MCF 10A (cell line): Measurements from ENCODE around the gene TAF6L. TPM values are rescaled to one million over a fixed set of nuclear protein-coding genes. Genes with fewer than 3 reads are reported as not detected.

Experiments
- BruUV-seq: library from RNA; stranded (reverse); fragments of 400-500 nt; replicated peaks from 2 replicates; lab custom pipeline; 2021; lab: Mats Ljungman, UMichigan
- CTCF ChIA-PET: fragments of 300-600 bp; sonication (Branson Sonifier 250); formaldehyde crosslinking; extraction: SDS; loops from one replicate; lab custom pipeline; 2021; ENCODE audit warnings: antibody characterized with exemption, inconsistent platforms; lab: Yijun Ruan, JAX
- POLR2A ChIA-PET: fragments of 300-600, 350-650 bp; sonication (Branson Sonifier 250); formaldehyde crosslinking; extraction: SDS; loops from one replicate; lab custom pipeline; 2020; ENCODE audit warnings: antibody characterized with exemption, inconsistent platforms; lab: Yijun Ruan, JAX
- DNase-seq: peaks from one replicate; pipeline ENCODE4 v3.0.0-alpha.2; 2018; ENCODE audit not compliant: unreplicated experiment
- H3K27ac Mint-ChIP-seq: one replicate; pipeline ENCODE4 v1.8.0; 2022; ENCODE audit warnings: mild to moderate bottlenecking, low read depth, mixed read lengths; ENCODE audit not compliant: unreplicated experiment
- H3K27me3 Mint-ChIP-seq: one replicate; pipeline ENCODE4 v1.8.0; 2022; ENCODE audit warnings: mixed read lengths; ENCODE audit not compliant: insufficient read depth, unreplicated experiment
- H3K36me3 Mint-ChIP-seq: one replicate; pipeline ENCODE4 v1.8.0; 2022; ENCODE audit warnings: mild to moderate bottlenecking, moderate library complexity, mixed read lengths; ENCODE audit not compliant: insufficient read depth, unreplicated experiment
- H3K4me1 Mint-ChIP-seq: one replicate; pipeline ENCODE4 v1.8.0; 2022; ENCODE audit warnings: mixed read lengths; ENCODE audit not compliant: insufficient read depth, unreplicated experiment
- H3K4me3 Mint-ChIP-seq: one replicate; pipeline ENCODE4 v1.8.0; 2022; ENCODE audit warnings: mild to moderate bottlenecking, moderate library complexity, mixed read lengths; ENCODE audit not compliant: unreplicated experiment
- H3K9me3 Mint-ChIP-seq: one replicate; pipeline ENCODE4 v1.8.0; 2022; ENCODE audit warnings: mixed read lengths; ENCODE audit not compliant: unreplicated experiment
- intact Hi-C: fragments of 100-400 bp; cut with micrococcal nuclease; formaldehyde crosslinking; loops from 2 replicates; pipeline ENCODE4 v1.14.1; 2022
- total RNA-seq: library from RNA; stranded (reverse); gene quantifications from 2 replicates; pipeline ENCODE4 v1.2.3, GENCODE V29; 2022
- TF ChIP-seq, protein P1 (sequence below): fragments of 200-600 bp; IDR thresholded peaks from one replicate; pipeline ENCODE4 v1.8.0; 2022; ENCODE audit warnings: antibody characterized with exemption, mild to moderate bottlenecking; ENCODE audit not compliant: unreplicated experiment

TAF6L gene
- total RNA-seq, 1 experiment from 2014 or later: 11.6 TPM

DNA sequence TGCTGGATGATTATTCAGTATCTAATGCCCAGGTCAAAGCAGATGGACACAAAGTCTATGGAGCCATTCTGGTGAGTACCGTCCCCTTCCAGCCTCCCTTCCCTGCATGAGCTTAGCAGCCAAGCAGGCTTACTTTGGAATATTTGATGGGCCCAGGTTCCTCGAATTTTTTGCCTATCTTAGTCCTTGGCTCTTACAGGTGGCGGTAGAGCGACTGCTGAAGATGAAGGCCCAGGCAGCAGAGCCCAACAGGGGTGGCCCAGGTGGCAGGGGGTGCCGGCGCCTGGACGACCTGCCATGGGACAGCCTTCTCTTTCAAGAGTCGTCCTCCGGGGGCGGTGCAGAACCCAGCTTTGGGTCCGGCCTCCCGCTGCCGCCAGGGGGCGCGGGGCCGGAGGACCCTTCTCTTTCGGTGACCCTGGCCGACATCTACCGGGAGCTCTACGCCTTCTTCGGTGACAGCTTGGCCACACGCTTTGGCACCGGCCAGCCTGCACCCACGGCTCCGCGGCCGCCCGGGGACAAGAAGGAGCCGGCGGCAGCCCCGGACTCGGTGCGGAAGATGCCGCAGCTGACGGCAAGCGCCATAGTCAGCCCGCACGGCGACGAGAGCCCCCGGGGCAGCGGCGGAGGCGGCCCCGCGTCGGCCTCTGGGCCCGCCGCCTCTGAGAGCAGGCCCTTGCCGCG is 15.3 kb downstream of the TAF6L start:
- POLR2A ChIA-PET: interaction anchor here (0.8 to 8.2 kb wide), 32 partner anchors 8 to 226 kb away, joined by 3 to 163 read pairs (median 10); partner anchors contain the start of genes B3GAT3, C11orf98, CSKMT and HNRNPUL2
- TF ChIP-seq, protein P1, sequence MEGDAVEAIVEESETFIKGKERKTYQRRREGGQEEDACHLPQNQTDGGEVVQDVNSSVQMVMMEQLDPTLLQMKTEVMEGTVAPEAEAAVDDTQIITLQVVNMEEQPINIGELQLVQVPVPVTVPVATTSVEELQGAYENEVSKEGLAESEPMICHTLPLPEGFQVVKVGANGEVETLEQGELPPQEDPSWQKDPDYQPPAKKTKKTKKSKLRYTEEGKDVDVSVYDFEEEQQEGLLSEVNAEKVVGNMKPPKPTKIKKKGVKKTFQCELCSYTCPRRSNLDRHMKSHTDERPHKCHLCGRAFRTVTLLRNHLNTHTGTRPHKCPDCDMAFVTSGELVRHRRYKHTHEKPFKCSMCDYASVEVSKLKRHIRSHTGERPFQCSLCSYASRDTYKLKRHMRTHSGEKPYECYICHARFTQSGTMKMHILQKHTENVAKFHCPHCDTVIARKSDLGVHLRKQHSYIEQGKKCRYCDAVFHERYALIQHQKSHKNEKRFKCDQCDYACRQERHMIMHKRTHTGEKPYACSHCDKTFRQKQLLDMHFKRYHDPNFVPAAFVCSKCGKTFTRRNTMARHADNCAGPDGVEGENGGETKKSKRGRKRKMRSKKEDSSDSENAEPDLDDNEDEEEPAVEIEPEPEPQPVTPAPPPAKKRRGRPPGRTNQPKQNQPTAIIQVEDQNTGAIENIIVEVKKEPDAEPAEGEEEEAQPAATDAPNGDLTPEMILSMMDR: peak; percentile 87
- no TSS peak for BruUV-seq

DNA sequence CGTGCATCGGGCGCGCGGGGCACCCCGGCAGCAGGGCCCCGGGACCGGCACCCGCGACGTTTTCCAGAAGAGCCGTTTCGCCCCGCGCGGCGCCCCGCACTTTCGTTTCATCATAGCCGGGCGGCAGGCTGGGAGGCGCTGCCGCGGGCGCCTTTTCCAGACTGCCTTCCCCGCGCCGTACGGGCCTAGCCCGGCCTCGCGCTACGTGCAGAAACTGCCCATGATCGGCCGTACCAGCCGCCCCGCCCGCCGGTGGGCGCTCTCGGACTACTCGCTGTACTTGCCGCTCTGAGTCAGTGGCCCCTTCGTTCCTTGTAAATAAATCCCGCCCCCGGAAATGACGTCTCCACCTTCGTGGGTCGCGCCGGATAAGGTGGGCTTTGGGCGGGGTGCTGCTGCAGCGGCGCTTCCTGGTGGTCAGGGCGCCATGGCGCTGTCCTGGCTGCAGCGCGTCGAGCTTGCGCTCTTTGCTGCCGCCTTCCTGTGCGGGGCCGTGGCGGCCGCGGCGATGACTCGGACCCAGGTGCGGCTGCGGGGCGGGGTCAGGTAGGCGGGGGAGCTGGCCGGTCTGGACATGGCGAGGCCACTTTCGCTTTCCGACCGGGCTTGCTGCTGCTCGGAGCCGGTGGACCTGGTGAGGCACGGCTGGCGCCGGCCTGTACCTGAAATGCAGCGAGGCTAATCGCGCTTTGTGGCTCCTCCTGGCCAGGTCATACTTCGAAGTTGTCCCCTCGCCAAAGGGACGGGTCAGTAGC is 16.0 kb downstream of the TAF6L start, which contains the start of gene TMEM179B:
TSS of gene TMEM179B (plus strand) at position 398 of the 755 bp plus-strand sequence. CDS start at position 428, 30 bp downstream.
- no TSS peak for BruUV-seq
- Mint-ChIP-seq H3K36me3 (peaks cover 74% of the 10 kb centered on the region), H3K27me3 (no peaks in the 10 kb centered on the region), H3K9me3 (no peaks in the 10 kb centered on the region), H3K27ac (peak within 1 kb of the TSS; percentile 93), H3K4me3 (peak within 1 kb of the TSS; percentile 90), H3K4me1 (peaks cover 15% of the 10 kb centered on the region)
- TF ChIP-seq, protein P1: peak; percentile 40
- POLR2A ChIA-PET: interaction anchor here (0.5 to 8.2 kb wide), 41 partner anchors 9 to 1636 kb away, joined by 3 to 163 read pairs (median 6); partner anchors contain the start of genes B3GAT3, C11orf98, CSKMT and EEF1G
- intact Hi-C loops: loop anchor here (1.0 to 5.0 kb wide), 3 partner anchors 54 to 95 kb away; partner anchors contain the start of gene SLC3A2
- CTCF ChIA-PET: interaction anchor here (0.6 to 4.7 kb wide), 43 partner anchors 8 to 1436 kb away, joined by 3 to 47 read pairs (median 4); partner anchors contain the start of genes POLR2G, TAF6L, UQCC3 and ZBTB3
- peak; percentile 98 for DNase-seq

More for the DNA sequence above, 15.3 kb downstream of the TAF6L start:
- Mint-ChIP-seq H3K4me3 (peak overlapping the region; percentile 90), H3K36me3 (peaks cover 69% of the 10 kb centered on the region), H3K27me3 (no peaks in the 10 kb centered on the region), H3K4me1 (peaks cover 15% of the 10 kb centered on the region), H3K27ac (peak overlapping the region; percentile 93), H3K9me3 (no peaks in the 10 kb centered on the region)
- intact Hi-C loops: loop anchor here (1.0 to 5.0 kb wide), 5 partner anchors 15 to 96 kb away; partner anchors contain the start of genes SLC3A2 and TAF6L
- DNase-seq: peak; percentile 88
- CTCF ChIA-PET: interaction anchor here (0.6 to 4.7 kb wide), 40 partner anchors 8 to 1317 kb away, joined by 3 to 47 read pairs (median 4); partner anchors contain the start of genes POLR2G, TAF6L and ZBTB3

DNA sequence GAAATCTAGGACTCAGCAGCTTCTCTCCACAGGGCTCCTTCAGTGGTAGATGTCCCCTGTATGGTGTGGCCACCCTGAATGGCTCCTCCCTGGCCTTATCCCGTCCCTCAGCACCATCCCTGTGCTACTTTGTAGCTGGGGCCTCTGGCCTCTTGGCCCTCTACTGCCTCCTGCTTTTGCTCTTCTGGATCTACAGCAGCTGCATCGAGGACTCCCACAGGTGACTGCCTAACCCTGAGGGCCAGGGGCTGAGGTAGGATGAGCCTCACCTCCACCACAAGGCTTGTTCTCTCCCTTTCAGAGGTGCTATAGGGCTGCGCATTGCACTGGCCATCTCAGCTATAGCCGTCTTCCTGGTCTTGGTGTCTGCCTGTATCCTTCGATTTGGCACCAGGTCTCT is 17.8 kb downstream of the TAF6L start:
- H3K4me1 Mint-ChIP-seq: peaks cover 15% of the 10 kb centered on the region
- intact Hi-C loops: loop anchor here (5.0 kb wide), 1 partner anchor 93 kb away; the partner anchor contains the start of gene SLC3A2
- CTCF ChIA-PET: interaction anchor here (0.7 to 4.7 kb wide), 11 partner anchors 13 to 408 kb away, joined by 3 to 47 read pairs (median 4); partner anchors contain the start of genes AHNAK and TEX54

More for the DNA sequence above, 17.8 kb downstream of the TAF6L start:
- H3K36me3 Mint-ChIP-seq: peaks cover 74% of the 10 kb centered on the region
- DNase-seq: no peak
- peak overlapping the region; percentile 93 for H3K27ac Mint-ChIP-seq
- peak overlapping the region; percentile 90 for H3K4me3 Mint-ChIP-seq
- TF ChIP-seq, protein P1: no peak
- H3K9me3 Mint-ChIP-seq: no peaks in the 10 kb centered on the region
- POLR2A ChIA-PET: interaction anchor here (0.7 to 8.2 kb wide), 11 partner anchors 13 to 117 kb away, joined by 3 to 163 read pairs (median 48); partner anchors contain the start of genes LBHD1, NXF1, SLC3A2 and STX5
- BruUV-seq: no TSS peak
- H3K27me3 Mint-ChIP-seq: no peaks in the 10 kb centered on the region
